Frontal cortex (tissue), 4 donors: ENCODE measurements around the gene CPM. TPM values are rescaled to one million over a fixed set of nuclear protein-coding genes. Genes with fewer than 3 reads are reported as not detected.
A peak's percentile ranks its signal among the peaks of the same experiment; 100 is the strongest.

Source experiments
- DNase-seq, 2 donors: peaks; one replicate each; pipeline ENCODE4 v3.0.0; 2012; ENCODE audit warnings: low spot score in 2 of 2
- FAIRE-seq: peaks from 2 replicates; lab custom pipeline; 2012; peaks lifted over from hg19 to GRCh38; lab: Jason Lieb, UNC
- total RNA-seq: library from RNA; depleted of rRNA; stranded (reverse); fragments of >200 nt; gene quantifications from one replicate; pipeline ENCODE4 v1.2.3, GENCODE V29; 2014
- donor health status: control.
- donor health status: control.
- donor health status: control.

The CPM gene
- total RNA-seq, result 2.9 TPM

DNA sequence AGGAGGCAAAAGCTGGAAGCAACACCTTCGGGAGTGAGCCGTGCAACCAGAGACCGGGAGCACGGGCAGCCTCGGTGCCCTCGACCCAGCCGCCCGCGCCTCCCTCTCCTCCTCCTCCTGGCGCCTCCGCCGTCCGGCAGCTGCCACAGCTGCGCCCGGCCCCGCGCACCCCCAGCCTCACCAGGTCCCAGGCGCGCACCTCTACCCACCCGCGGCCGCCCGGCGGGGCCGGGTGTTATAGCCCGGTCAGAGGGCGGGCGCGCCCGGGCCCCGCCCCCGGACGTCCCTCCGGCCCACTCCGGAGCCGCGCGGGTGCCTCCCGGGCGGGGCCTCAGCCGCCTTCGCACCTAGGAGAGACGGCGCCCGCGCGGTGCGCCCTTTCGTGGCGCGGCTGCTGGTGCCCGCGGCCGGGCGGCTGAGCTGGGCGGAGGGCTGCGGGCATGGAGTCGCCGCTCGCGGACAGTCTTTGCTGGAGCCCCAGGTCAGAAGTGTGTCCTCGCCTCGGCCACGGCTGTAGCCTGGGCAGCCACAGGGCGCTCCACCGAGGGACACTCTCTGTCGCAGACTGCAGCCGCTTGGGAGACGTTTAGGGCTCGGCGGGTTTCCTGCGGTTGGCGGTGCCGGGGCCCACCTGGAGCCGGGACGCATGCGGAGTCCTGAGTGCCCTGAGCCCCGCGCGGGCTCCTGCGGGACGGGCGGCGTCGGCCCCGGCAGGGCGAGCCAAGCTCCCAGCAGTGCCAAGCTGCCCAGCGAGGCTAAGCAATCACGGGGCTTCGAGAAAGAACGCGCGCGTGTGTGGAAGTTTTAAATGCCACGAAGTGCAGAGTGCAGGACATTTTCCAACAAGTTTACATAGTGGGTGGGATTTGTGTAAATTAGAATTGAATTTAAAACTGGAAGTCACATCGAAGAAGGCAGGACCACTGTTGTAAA is at the start of gene CPM:
Gene CPM (minus strand): TSS at position 211 of the 933 bp plus-strand sequence. CDS start 334 bp downstream, outside the sequence.
- DNase-seq (peak; percentile 90 to 93), FAIRE-seq (no peak)

DNA sequence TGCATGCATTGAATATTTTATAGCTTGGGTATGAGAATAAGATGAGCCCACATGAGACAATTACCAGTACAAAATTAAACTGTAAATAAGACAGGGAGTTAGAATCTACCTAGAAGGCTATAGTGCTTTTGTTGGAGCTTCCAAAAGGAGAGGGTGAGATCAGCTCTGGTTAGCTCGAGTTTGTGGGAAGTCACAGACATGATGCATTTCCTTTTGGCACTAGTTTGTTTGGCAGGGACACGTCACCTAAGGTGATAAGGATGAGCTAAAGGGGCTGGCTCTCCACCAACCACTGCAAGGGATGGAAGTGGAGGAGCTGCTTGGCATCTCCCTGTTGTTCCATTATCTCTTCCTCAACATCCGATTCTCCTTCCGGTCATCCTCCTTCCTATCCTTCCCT is 48.5 kb upstream of the CPM start:
- DNase-seq (no peak), FAIRE-seq (no peak)

DNA sequence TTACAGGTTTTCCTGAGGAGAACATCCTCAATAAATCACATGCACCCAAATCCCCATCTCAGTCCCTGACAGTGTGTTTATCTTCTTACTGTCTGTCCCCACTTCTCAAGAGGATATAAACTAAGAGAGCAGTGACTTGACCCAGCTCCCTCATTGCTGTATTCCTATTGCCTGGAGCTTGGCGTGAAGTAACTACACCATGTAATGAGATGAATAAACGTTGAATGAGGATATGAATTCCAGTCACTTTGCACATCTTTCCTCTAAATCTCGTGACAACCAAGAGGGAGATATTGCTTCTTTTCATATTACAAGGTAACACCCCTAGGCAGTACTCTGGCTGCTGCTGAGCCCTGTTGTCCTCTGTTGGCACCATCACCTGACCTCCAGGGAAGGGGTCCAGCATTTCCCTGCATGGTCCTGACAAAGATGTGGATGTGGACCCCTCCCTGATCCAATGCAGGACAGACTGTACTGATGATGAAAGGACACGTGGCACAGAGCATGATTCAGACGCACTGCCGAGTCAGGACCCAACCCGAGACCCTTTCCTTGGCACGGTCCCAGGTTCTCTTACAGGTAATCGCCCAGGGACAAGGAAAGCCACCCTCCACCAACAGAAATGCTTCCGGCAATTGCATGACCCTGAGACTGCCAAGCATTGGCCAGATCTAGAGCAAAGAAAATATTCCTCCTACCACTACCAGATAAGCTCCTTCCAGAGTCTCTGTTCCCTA is 47.7 kb upstream of the CPM start:
- no peak for FAIRE-seq
- no peak for DNase-seq

DNA sequence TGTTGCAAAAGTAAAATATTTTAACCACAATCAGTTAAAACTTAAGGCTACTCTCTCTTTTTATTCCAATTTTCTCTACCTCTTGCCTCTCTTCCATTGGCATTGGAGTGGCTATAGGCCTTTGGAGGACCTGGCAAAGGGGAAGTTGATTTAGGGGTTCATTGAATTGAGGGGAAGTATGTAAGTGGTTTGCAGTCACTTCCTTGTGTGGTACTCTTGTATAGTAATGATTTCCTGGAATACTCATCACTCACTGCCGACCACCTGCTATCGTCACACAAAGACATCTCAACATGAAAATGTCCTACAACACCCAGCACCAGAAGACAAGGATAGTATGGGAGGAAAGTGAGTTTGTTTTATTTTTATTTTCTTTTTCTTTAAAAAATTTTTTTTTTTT is 45.7 kb upstream of the CPM start:
- DNase-seq (no peak), FAIRE-seq (no peak)

DNA sequence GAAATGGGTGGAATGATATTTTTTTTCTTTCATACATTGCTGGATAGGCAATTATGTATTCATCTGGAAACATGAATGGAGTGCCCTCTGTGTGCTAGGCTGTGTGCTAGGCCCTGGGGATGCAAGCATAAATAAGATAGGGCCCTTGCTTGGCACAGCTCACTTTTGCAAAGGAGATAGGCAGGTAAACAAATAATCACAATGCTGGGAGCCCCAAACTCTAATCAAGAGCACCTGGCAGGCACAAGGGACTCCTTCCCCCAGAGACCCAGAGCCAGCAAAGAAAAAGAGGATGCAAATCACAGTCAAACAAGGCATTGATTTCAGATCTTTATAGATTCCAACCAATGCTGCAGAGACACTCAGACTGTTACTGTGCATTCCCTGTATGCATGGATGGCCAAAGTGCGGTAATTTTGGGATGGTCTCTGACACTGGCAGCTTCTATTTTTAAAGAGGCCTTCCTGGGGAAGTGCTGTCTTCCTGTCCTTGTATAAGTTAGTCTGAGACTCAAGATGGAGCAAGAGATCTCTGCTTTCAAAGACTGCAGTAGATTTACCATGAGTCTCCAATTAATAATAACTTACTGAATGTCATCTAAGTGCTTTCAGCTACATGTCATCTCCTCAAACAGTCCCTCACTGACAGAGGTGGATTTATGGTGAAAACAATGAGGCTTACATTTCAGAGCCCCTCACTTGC is 45.1 kb upstream of the CPM start:
- FAIRE-seq (no peak), DNase-seq (no peak)

DNA sequence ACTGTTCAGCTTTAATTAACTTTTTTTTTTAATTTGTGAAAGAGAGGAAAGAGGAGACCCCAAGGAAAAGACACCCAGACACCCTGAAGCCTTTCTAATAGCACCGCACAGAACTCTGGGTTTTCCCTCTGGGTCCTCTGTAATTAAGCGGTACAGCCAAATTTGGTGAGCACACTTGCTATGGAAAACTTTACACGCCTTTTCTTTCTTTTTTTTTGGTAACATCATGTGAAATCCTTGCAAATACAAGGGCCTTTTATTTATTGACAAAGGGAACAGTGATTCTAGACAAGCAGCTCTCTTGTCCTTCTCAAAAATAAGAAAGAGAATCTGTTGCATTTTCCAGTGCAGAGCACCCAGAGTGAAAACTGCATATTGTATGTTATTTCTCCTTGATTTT is 44.4 kb upstream of the CPM start:
- FAIRE-seq (peak; percentile 94), DNase-seq (peak in 1 of 2 donors; percentile 19)

DNA sequence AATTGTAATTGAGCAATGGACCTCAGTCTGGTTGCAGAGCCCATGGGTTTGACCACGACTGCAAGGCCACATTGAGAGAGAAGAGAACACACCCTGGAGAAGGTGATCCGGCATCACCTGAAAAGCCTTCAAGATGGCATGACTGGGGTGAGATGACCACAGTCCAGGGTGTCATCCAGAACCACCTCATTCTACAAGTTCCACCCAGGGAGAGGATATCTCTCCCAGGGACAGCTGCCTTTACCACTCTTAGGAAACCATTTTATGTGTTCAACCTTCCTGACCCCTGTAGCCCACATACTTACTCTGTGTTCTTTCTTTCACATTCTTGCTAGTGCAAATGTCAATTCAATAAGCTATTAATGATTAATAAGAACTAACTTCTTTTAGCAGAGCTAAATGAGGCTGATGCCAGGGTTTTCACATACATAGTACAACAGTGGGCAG is 43.4 kb upstream of the CPM start:
- FAIRE-seq, result no peak
- DNase-seq, result no peak

DNA sequence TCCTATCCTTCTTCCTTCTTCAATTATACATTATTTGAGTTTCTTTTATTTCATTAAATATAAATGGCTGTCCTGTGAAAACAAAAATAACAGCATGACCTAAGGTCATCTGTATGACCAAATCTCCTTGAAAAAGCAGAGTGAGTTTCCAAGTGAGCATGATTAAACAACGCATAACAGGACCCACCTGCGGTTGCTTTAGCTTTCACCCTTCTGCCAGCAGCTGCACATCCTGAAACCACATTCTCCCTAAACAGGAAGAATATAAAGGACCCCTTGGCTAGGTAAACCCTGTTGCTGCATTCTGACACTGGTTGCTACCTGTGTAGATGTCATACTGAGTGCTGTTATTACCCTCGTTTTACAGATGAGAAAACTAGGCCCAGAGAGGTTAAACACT is 42.8 kb upstream of the CPM start:
- no peak for DNase-seq
- FAIRE-seq, result no peak

DNA sequence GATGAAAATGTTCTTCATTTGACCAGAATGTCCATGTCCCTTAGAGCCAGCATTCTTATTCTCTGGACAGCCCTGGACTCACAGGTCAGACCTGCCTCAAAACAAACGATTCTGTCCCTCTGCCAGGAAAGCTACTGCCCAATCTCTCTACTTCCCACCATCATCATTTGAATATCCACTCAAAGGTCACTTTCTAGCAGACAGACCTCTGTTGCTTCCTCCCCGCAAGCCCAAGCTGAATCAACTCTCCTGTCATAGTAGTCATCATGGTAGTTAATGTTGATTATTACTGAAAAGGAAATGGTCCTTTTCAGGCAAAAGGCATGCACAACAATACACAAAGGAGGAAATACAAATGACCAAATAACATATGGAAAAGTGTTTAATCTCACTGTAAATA is 39.6 kb upstream of the CPM start:
- no peak for FAIRE-seq
- DNase-seq, result no peak

DNA sequence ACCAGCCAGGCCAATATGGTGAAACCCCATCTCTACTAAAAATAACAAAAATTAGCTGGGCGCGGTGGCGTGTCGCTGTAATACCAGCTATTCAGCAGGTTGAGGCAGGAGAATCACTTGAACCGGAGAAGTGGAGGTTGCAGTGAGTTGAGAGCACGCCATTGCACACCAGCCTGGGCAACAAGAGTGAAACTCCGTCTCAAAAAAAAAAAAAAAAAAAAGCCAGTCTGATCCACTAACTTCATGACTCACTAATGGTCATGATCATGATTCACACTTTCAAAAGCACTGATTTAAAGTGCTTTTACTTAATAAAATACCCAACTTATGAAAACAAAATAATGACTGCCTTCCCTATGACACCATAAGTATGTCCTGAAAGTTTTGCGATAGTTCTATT is 38.4 kb upstream of the CPM start:
- no peak for DNase-seq
- no peak for FAIRE-seq

DNA sequence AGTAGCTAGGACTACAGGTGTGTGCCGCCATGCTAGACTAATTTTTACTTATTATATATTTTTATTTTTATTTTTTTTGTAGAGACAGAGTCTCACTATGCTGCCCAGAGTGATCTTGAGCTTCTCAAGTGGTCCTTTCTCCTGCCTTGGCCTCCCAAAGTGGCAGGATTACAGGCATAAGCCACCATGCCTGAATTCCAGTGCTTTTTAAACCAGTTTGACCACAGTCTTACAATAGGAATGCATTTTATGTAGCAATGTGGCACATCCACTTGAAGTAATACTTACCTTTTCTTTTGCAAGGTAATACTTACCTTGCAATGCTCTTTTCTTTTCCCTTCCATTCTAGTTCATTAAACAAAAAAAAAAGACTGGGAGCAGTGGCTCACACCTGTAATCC is 38.0 kb upstream of the CPM start:
- no peak for FAIRE-seq
- DNase-seq, result no peak

DNA sequence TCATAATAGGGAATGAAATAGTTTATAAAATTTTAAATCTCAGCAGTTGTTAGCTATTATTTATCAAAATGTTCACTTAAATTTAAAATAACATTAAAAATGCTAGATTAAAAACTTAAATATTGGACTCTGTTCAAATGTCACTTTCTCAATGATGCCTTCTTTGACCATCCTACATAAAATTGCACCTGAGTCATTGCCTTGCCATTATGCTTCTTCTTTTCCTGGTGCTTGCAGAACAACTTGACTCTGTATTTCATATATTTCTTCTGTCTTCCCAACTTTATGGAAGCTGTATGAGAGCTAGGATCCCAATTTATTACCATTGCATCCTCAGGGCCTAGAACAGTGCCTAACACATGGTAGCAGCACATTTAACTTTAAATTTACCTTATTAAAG is 37.3 kb upstream of the CPM start:
- no peak for FAIRE-seq

DNA sequence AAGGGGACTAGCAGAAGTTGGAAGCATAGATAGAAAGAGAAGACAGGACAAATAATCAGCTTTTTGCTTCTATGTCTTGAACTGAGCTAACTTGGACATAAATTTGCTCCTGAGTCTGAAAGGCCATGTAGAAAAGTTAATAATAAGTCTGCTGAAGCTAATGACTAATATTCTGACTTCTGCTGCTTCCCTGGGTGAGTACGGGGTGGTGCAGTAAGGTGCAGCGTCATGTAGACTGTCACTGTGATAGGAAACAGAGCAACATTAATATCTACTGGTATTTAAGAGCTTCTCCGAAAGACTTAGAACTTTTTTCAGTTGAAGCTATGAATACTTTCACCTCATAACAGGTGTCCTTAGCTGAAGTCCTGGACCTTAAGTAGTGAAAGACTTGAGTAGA is 34.1 kb upstream of the CPM start:
- DNase-seq (no peak), FAIRE-seq (no peak)

More for the DNA sequence above, 37.3 kb upstream of the CPM start:
- no peak for DNase-seq

DNA sequence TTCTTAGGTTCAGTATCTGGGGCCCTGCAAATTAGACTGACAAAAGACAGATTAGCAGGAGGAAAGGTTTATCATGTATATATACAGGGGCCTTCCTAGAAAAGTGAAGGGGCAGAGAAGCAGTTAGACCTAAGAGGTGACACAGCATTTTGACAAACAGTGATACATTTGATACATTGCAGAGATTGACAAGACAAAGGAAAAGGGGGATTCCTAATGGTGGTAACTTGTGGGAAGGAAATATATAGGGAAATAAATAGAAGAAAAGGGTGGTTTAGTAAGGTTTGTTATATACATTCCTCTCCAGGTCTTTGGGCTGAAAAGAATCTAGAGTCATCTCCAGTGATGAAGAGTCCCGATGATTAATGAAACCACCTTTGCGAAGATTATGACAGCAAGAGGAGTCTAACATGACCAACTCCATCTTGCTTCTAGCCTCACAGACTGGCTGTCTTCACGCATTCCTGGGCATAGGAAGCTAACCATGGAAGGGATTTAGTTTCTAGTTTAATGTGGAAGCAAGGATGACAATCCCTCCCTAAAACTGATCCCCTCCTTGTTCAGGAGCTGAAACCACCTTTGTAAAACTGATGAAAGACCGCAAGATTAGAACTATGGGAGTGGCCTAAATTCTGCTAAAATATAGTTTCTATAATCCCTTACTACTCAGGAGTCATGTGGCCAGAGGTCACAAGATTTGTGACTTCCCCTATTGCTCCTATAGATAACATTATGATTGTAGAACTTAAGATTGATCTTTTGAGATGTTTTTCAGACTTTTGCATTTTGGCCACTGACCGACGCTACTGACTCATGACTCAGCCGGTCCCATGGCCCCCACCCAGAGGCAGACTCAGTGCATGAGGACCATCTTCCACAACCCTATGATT is 31.1 kb upstream of the CPM start:
- FAIRE-seq (no peak), DNase-seq (no peak)

DNA sequence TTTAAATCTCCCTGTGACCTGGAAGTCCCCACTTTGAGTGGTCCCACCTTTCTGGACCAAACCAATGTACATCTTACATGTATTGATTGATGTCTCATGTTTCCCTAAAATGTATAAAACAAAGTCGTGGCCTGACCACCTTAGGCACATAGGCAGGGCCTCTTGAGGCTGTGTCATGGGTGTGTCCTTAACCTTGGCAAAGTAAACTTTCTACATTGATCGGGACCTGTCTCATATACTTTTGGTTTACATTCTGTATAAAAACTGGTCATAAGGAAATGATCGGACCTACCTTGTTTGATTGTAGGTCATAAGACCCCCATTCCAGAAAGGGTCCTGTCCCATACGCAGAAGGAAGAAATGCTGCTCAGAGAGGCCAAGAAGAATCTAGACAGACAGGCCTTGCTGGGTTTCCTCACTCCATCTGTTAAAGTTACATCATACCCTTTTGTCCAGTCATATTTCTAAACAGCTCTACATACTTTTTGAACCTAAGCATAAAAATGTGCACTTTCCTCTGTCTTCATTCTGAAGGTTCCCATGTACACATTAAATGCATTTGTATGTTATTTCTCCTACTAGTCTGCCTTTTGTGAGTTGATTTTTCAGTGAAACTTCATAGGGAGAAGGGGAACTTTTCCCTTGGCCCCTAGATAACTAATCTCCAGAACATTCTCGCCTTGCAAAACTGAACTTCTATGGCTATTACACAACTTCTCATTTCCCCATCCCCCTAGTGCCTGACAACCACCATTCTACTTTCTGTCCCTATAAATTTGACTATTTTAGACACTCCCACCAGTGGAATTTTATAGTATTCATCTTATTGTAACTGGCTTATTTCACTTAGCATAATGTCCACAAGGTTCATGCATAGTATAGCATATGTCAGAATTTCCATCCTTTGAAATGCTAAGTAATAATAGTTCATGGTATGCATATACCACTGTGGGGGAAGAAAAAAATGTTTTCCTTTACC is 30.2 kb upstream of the CPM start:
- FAIRE-seq, result no peak
- DNase-seq, result no peak

DNA sequence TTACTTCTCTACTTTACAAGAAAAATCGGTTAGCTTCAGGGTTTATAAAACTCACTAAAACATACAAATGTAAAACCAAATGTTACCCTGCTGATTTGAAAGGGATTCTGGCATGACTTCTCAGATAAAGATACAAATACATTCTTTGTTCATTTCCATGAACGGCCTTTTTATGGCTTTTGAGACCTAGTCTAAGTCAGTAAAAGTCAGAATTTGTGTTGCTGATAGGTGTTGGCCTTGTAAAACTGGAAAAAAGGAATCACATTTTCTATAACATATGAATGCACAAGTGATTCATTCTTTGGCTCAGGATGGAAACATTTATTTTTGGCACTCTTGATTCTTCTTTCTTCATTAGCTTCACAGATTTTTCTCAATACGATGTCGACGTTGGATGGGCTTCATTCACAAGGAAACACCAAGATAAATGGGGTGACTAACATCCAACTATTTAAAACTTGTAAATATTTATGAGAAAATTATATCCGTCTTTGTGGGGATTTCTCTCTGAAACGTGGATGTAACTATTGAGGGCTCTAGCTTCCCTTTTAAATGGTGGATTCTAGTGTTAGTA is 27.0 kb upstream of the CPM start:
- DNase-seq (peak in 1 of 2 donors; percentile 27), FAIRE-seq (no peak)

DNA sequence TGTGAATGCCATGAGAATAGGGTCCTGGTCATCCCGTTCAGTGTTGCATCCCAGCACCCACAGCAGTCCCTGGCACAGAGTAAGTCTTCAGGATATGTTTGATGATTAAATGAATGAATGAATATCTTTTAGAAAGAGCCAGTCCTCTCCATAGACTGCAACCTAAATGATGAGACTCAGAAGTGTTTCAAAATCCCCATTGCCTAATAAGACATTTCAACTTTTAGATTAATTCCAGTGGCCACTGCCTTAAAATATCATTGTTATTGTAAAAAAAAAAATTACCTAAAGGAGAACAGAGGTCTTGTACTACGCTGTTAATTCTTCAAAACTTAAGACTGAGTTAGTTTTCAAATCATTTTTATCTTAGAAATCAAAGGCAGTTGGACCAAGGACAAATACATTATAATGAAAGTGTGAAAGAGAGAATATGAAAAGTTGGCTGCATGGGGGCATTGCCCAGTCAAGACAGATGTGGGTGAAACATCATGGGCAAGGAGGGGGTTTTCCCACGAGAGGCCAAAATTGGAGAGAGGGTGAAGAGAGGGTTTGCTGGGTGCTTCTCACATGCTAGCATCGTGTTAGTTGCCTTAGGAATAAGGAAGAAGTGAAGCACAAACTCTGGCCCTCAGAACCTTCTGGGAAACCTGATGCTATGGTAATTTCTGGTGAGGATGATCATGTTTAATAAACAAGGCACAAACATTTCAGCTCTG is 26.3 kb upstream of the CPM start:
- DNase-seq (no peak), FAIRE-seq (no peak)
